ENCODE measurements around the gene GLT8D2. TPM values are rescaled to one million over a fixed set of nuclear protein-coding genes. Genes with fewer than 3 reads are reported as not detected.

GLT8D2 gene
- total and polyA plus RNA-seq, 2 donors (not counting 1 experiment from before 2014, with no cell fraction given), result not detected

DNA sequence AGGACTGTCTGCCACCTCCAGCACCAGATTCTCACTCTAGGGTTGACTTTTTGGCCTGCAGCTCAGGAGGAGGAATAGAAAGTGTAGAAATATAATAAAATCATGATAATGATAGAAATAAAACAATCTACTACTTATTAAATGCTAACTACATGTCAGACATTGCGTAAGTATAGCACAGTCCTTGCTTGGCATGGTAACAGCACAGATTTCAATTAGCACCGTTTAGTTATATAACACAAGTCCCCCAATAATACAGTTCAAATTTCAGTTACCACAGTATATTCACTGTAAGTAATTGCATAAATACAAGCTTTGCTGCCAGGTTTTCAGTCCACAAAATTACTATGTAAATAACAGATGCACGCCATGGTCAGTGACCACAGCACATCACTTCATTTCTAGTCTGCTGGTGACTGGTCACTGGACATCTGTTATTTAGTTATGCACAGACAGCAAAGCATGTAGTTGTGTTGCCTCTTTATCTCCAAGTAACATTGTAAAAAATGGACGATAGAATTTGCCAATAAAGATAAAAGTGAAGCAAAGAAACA, 6.5 kb upstream of the GLT8D2 start:
- H3K4me1 ChIP-seq (ENCODE audit: control insufficient read depth in 2 of 2, insufficient read depth in 2 of 2, low read length in 2 of 2), result no peaks in the 10 kb centered on the region
- WGBS (ENCODE audit: insufficient coverage), result no CpG with 5 or more reads among the region's 4 CpGs
- Mint-ChIP-seq H3K27me3 (peaks cover 46% of the 10 kb centered on the region), H3K9me3 (ENCODE audit: insufficient read depth) (peaks cover 4% of the 10 kb centered on the region), H3K4me1 (no peaks in the 10 kb centered on the region), H3K4me3 (no peak overlapping the region), H3K27ac (no peak overlapping the region)
- intact Hi-C loops (cut with micrococcal nuclease), result no loop called here
- H4K20me1 ChIP-seq (ENCODE audit: control insufficient read depth, insufficient read depth, low read length, poor library complexity, severe bottlenecking), result no peaks in the 10 kb centered on the region
- no peaks in the 10 kb centered on the region for H3K79me2 ChIP-seq (ENCODE audit: control insufficient read depth, insufficient read depth, low read length)
- no peak overlapping the region for H3K4me2 ChIP-seq (replicated peaks; ENCODE audit: low read depth, low read length, poor library complexity, severe bottlenecking)
- no peak for ATAC-seq (ENCODE audit: low read depth)
- CTCF ChIA-PET, result interaction anchor here (5.9 kb wide), 1 partner anchor 53 kb away, joined by 98 read pairs; no protein-coding TSS in a partner anchor
- H3K27me3 ChIP-seq (replicated peaks in 1 of 4; ENCODE audit: control extremely low read depth in 1 of 4, control insufficient read depth in 3 of 4, insufficient read depth in 4 of 4, low read length in 3 of 4), result peaks cover 0 to 20% (median 8%) of the 10 kb centered on the region in 4 experiments
- H3K4me3 ChIP-seq (ENCODE audit: control extremely low read depth in 1 of 5, extremely low read depth in 1 of 5, insufficient read depth in 1 of 5, low read depth in 2 of 5, low read length in 4 of 5), result no peak overlapping the region
- H3K36me3 ChIP-seq (replicated peaks in 1 of 2; ENCODE audit: control extremely low read depth in 1 of 2, control insufficient read depth in 1 of 2, extremely low read depth in 1 of 2, insufficient read depth in 2 of 2, low read length in 1 of 2), result no peaks in the 10 kb centered on the region
- peaks cover 1 to 5% (median 4%) of the 10 kb centered on the region in 3 donors for H3K9me3 ChIP-seq (ENCODE audit: control extremely low read depth in 1 of 3, control insufficient read depth in 2 of 3, insufficient read depth in 1 of 3, low read length in 2 of 3)
- POLR2A ChIA-PET, result no interaction called here
- H3K27ac ChIP-seq (ENCODE audit: low read length in 2 of 2), result no peak overlapping the region
- DNase-seq, result no peak
- TF ChIP-seq, protein P1, sequence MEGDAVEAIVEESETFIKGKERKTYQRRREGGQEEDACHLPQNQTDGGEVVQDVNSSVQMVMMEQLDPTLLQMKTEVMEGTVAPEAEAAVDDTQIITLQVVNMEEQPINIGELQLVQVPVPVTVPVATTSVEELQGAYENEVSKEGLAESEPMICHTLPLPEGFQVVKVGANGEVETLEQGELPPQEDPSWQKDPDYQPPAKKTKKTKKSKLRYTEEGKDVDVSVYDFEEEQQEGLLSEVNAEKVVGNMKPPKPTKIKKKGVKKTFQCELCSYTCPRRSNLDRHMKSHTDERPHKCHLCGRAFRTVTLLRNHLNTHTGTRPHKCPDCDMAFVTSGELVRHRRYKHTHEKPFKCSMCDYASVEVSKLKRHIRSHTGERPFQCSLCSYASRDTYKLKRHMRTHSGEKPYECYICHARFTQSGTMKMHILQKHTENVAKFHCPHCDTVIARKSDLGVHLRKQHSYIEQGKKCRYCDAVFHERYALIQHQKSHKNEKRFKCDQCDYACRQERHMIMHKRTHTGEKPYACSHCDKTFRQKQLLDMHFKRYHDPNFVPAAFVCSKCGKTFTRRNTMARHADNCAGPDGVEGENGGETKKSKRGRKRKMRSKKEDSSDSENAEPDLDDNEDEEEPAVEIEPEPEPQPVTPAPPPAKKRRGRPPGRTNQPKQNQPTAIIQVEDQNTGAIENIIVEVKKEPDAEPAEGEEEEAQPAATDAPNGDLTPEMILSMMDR (IDR thresholded peaks at IDR 0.05), result no peak
- TF ChIP-seq EZH2 (IDR thresholded peaks at IDR 0.05; ENCODE audit: borderline replicate concordance, insufficient read depth, low read depth, low read length, poor library complexity, severe bottlenecking), result no peak
- H2AFZ ChIP-seq (ENCODE audit: insufficient read depth, low read depth, low read length, poor library complexity, severe bottlenecking), result no peak overlapping the region
- H3K9ac ChIP-seq (ENCODE audit: low read length), result no peak overlapping the region

DNA sequence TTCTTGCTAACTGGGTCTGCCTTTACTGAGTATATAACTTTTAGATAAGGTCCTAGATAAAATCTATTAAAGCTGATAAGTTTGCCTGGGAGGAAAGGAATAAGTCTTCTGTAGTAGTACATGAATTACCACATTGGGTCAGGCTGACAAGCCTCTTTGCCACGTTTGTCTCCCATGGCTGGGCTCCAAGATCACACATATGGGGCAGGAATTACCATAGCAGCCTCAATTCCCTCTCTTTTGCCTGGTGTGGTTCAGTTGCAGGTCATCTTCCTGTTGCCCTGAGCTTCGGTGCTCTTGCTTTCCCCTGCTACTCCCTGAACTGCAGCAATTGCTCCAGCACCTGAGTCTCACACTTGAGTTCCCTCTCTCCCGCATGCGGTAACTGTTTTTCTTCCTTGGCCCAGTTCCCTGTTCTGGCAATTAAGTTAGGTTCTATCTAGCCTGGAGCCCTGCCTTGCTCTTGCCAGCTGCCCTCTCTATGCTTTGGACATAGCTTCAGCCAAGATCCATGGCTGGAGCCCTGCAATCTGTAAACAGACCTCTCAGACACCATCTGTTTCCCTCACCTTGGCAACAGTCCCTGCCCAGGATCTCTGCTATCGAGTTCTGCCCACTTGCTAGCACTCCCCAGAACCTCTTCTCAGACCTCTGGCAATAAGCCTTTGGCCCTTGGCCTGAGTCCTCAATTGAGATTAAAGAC, 5.8 kb upstream of the GLT8D2 start:
- Histone ChIP-seq H3K4me3 (ENCODE audit: control extremely low read depth in 1 of 5, extremely low read depth in 1 of 5, insufficient read depth in 1 of 5, low read depth in 2 of 5, low read length in 4 of 5) (no peak overlapping the region), H4K20me1 (ENCODE audit: control insufficient read depth, insufficient read depth, low read length, poor library complexity, severe bottlenecking) (no peaks in the 10 kb centered on the region), H3K9ac (ENCODE audit: low read length) (no peak overlapping the region), H3K4me2 (replicated peaks; ENCODE audit: low read depth, low read length, poor library complexity, severe bottlenecking) (no peak overlapping the region), H3K79me2 (ENCODE audit: control insufficient read depth, insufficient read depth, low read length) (no peaks in the 10 kb centered on the region), H3K27ac (ENCODE audit: low read length in 2 of 2) (no peak overlapping the region), H3K4me1 (ENCODE audit: control insufficient read depth in 2 of 2, insufficient read depth in 2 of 2, low read length in 2 of 2) (no peaks in the 10 kb centered on the region), H3K36me3 (replicated peaks in 1 of 2; ENCODE audit: control extremely low read depth in 1 of 2, control insufficient read depth in 1 of 2, extremely low read depth in 1 of 2, insufficient read depth in 2 of 2, low read length in 1 of 2) (no peaks in the 10 kb centered on the region), H2AFZ (ENCODE audit: insufficient read depth, low read depth, low read length, poor library complexity, severe bottlenecking) (no peak overlapping the region), H3K27me3 (replicated peaks in 1 of 4; ENCODE audit: control extremely low read depth in 1 of 4, control insufficient read depth in 3 of 4, insufficient read depth in 4 of 4, low read length in 3 of 4) (peaks cover 0 to 20% (median 9%) of the 10 kb centered on the region in 4 experiments), H3K9me3 (ENCODE audit: control extremely low read depth in 1 of 3, control insufficient read depth in 2 of 3, insufficient read depth in 1 of 3, low read length in 2 of 3) (peaks cover 1 to 5% (median 4%) of the 10 kb centered on the region in 3 donors)
- Mint-ChIP-seq H3K4me3 (no peak overlapping the region), H3K27me3 (peaks cover 46% of the 10 kb centered on the region), H3K9me3 (ENCODE audit: insufficient read depth) (peaks cover 4% of the 10 kb centered on the region), H3K4me1 (no peaks in the 10 kb centered on the region), H3K27ac (no peak overlapping the region)
- ATAC-seq (ENCODE audit: low read depth) (no peak), DNase-seq (no peak)
- POLR2A ChIA-PET, result no interaction called here
- CTCF ChIA-PET, result interaction anchor here (5.9 kb wide), 1 partner anchor 54 kb away, joined by 98 read pairs; no protein-coding TSS in a partner anchor
- intact Hi-C loops (cut with micrococcal nuclease), result no loop called here
- 77% methylated on average over 5 of the region's 5 CpGs for WGBS (ENCODE audit: insufficient coverage)
- TF ChIP-seq EZH2 (IDR thresholded peaks at IDR 0.05; ENCODE audit: borderline replicate concordance, insufficient read depth, low read depth, low read length, poor library complexity, severe bottlenecking), result no peak
- TF ChIP-seq, protein P1 (IDR thresholded peaks at IDR 0.05), result no peak

Measured in B cell (primary cell).